Measurements from ENCODE around the gene PPP1R37. TPM values are rescaled to one million over a fixed set of nuclear protein-coding genes. Genes with fewer than 3 reads are reported as not detected.
"Not testable (repeated sequence)": the region's sequence is repeated elsewhere in the genome, so short reads cannot be mapped to it uniquely, and the experiment has no call there.

Gene PPP1R37
- total RNA-seq, 2 donors from 2014 or later, result 21.7 to 22.9 TPM

DNA sequence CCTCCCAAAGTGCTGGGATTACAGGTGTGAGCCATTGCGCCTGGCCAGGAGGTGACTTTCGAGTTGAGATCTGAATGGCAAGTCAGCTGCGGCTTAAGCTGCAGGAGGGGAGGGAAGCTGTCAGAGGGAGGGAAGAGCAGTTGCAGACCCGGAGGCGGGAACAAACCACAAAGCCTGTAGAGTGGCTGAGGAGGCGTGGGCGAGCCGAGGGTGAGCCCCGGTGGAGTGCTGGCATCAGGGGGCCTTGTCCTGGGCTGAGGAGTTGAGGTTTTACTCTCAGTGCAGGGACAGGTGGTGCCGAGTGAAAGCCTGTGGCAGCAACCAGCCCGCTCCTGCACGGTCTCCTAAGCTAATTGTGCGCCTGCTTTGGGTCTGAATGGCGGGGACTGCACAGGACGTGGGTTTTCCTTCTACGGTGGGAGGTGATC is 24.2 kb downstream of the PPP1R37 start:
- TF ChIP-seq CTCF (IDR thresholded peaks at IDR 0.05), result no peak
- H3K4me1 ChIP-seq, result peaks cover 0 to 25% of the 10 kb centered on the region in 2 donors
- DNase-seq (ENCODE audit: low spot score), result no peak
- no peak overlapping the region for H3K4me3 ChIP-seq
- no peaks in the 10 kb centered on the region for H3K36me3 ChIP-seq
- no peaks in the 10 kb centered on the region for H3K27me3 ChIP-seq
- H3K9me3 ChIP-seq, result no peaks in the 10 kb centered on the region
- no peak overlapping the region for H3K27ac ChIP-seq

DNA sequence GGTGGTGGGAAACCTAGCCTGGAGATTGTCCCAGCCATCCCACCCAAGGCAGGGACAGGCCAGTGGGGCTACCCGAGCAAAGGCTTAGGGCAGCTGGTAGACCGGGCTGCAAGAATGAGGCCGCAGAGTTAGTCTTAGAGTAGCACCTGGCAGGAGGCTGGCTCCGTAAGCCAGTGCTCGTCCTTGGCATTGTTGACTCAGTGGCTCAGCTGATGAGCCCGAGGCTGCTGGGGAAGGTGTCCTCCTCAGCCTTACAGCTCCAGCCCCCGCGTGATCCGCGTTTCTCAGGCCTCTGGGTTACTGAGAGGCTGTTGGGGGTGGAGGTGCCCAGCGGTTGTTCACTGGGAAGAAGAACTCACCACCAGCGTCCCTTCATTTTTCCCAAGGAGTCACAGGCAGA is 24.7 kb downstream of the PPP1R37 start:
- Histone ChIP-seq H3K27me3 (no peaks in the 10 kb centered on the region), H3K9me3 (no peaks in the 10 kb centered on the region), H3K4me3 (no peak overlapping the region), H3K36me3 (no peaks in the 10 kb centered on the region), H3K4me1 (peaks cover 0 to 25% of the 10 kb centered on the region in 2 donors), H3K27ac (no peak overlapping the region)
- no peak for DNase-seq (ENCODE audit: low spot score)
- no peak for TF ChIP-seq CTCF (IDR thresholded peaks at IDR 0.05)

DNA sequence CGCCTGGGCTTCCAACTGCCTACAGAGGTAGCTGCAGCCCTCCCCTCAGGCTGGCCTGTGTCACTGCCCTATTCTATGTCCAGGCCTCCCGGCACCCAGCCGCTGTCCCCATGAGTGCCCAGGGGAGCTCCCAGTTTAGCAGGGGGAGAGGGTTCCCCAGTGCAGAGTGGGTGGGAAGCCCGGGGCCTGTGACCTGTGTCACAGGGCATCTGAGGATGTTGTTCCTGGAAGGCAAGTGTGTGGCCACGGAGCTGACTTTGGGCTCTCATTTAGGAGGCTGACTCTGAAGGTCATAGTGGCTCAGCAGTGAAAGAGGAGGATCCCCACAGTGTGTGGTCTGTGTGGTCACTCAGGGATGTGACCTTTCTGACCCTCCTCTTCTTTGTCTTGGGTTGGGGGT is 25.1 kb downstream of the PPP1R37 start:
- H3K27me3 ChIP-seq, result no peaks in the 10 kb centered on the region
- TF ChIP-seq CTCF (IDR thresholded peaks at IDR 0.05), result no peak
- peak overlapping the region in 1 of 2 donors; percentile 11 for H3K27ac ChIP-seq
- H3K4me1 ChIP-seq, result peaks cover 0 to 25% of the 10 kb centered on the region in 2 donors
- H3K4me3 ChIP-seq, result no peak overlapping the region
- H3K9me3 ChIP-seq, result no peaks in the 10 kb centered on the region
- no peak for DNase-seq (ENCODE audit: low spot score)
- no peaks in the 10 kb centered on the region for H3K36me3 ChIP-seq

DNA sequence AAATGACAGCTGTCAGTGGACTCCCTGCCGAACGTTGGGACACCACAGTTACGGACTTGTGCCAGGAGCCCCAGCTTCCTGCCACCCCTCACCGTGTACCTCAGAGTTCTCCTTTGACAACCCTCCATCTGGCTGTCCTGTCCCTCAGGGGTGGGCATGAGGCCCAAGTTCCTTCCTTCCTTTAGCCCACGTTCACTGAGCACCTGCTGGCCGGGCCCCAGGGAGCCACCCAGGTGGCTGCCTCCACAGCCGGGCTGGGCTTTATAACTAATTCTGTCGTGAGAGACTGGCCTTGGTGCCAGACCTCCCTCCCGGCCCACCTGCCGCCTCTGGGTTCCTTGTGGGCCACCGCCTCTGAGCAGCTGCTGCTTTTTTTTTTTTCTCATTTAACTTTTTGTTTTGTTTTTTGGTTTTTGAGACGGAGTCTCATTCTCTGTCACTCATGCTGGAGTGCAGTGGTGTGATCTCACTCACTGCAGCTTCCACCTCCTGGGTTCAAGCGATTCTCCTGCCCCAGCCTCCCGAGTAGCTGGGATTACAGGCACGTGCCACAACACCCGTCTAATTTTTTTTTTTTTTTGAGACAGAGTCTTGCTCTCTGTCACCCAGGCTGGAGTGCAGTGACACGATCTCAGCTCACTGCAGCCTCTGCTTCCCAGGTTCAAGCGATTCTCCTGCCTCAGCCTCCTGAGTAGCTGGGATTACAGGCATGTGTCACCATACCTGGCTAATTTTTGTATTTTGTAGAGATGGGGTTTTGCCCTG is 25.8 kb downstream of the PPP1R37 start:
- Histone ChIP-seq H3K4me1 (peaks cover 0 to 25% of the 10 kb centered on the region in 2 donors), H3K27ac (peak overlapping the region in 1 of 2 donors; percentile 11)
- H3K27me3 ChIP-seq; H3K36me3 ChIP-seq; H3K4me3 ChIP-seq; H3K9me3 ChIP-seq; DNase-seq (ENCODE audit: low spot score): not testable (repeated sequence)

DNA sequence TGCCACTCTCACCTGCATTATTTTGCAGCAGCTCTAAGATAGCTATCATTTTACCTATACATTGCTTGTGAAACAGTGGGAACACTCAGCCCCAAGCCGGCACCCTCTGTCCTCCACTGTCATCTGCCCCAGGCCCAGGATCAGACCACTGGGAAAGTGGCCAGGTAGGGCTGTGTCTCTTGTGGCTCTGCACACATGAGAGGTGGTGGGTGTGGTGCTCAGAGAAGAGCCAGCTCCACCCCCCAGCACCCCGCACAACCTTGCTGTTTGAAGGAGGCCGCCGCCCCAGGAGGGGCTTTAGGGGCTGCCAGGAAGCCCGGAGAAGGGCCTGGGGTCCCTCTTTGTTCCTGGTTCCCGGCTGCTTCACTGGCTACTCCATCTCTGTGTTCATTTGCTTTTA is 26.6 kb downstream of the PPP1R37 start:
- no peak for DNase-seq (ENCODE audit: low spot score)
- no peak overlapping the region for H3K4me3 ChIP-seq
- no peaks in the 10 kb centered on the region for H3K9me3 ChIP-seq
- no peak overlapping the region for H3K27ac ChIP-seq
- peaks cover 0 to 25% of the 10 kb centered on the region in 2 donors for H3K4me1 ChIP-seq
- no peak for TF ChIP-seq CTCF (IDR thresholded peaks at IDR 0.05)
- no peaks in the 10 kb centered on the region for H3K36me3 ChIP-seq
- no peaks in the 10 kb centered on the region for H3K27me3 ChIP-seq

- Histone ChIP-seq H3K4me3 (no peak overlapping the region), H3K27ac (no peak overlapping the region), H3K4me1 (peaks cover 0 to 20% of the 10 kb centered on the region in 2 donors), H3K9me3 (no peaks in the 10 kb centered on the region), H3K36me3 (no peaks in the 10 kb centered on the region), H3K27me3 (no peaks in the 10 kb centered on the region)
- no peak for DNase-seq (ENCODE audit: low spot score)
- no peak for TF ChIP-seq CTCF (IDR thresholded peaks at IDR 0.05)
These were observed 28.9 kb downstream of the PPP1R37 start for GRCh38 chr19:45121827-45122345.

Measured in right atrium auricular region (tissue), 2 donors.